HG02852 (cell line): ENCODE data around the gene APOB.

ENCODE experiments used
- ATAC-seq: cut with Tn5 transposase; IDR thresholded peaks from one replicate; pipeline ENCODE4 v1.9.1; 2021; ENCODE audit warnings: mild to moderate bottlenecking, moderate library complexity; ENCODE audit not compliant: unreplicated experiment

APOB gene

GRCh38 chr2:21006423-21007128, 37.3 kb downstream of the APOB start:
- ATAC-seq = no peak

DNA sequence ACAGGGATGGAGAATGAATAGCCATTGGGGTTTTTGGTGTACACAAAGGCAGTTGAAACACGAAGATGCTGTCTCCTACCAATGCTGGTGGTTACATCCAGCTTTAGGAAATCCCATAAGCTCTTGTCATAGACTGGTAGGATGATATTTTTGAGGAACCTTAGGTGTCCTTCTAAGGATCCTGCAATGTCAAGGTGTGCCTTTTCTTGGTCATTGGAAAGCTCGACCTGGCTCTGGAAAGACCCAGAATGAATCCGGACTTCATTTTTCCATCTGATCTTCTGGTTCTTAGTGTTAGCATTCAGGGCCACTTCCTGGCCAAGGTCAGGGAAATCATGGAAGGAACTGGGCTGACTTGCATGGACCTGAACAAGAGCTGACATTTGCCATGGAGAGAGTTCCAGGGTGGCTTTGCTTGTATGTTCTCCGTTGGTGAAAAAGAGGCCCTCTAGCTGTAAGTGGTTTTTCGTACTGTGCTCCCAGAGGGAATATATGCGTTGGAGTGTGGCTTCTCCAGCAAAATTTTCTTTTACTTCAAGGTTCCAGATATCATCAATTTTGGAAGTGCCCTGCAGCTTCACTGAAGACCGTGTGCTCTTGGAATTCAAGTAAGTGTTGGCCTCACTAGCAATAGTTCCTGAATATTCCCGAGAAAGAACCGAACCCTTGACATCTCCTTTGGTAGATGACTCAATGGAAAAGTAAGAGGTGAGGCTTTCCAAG, 38.0 kb downstream of the APOB start:
- ATAC-seq = no peak

- ATAC-seq = no peak
Measured at GRCh38 chr2:21005111-21005699, 38.7 kb downstream of the APOB start.

DNA sequence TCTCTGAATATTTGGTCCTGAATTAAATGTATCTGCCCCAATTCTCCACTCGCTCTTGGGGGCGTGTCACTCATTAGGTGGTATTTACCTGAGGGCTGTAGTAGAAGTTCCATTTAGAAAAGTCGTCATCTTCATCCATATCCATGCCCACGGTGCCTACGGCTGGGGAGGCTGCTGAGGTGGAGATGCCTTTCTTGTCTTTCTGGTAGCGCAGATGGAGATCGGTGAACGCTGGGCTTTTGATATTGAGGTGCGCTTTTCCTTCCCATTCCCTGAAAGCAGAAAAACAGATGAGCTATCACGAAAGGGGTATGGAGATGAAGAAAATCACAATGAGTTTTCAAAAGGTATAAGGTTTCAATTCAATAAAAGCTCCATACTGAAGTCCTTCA, 39.7 kb downstream of the APOB start:
- no peak for ATAC-seq

DNA sequence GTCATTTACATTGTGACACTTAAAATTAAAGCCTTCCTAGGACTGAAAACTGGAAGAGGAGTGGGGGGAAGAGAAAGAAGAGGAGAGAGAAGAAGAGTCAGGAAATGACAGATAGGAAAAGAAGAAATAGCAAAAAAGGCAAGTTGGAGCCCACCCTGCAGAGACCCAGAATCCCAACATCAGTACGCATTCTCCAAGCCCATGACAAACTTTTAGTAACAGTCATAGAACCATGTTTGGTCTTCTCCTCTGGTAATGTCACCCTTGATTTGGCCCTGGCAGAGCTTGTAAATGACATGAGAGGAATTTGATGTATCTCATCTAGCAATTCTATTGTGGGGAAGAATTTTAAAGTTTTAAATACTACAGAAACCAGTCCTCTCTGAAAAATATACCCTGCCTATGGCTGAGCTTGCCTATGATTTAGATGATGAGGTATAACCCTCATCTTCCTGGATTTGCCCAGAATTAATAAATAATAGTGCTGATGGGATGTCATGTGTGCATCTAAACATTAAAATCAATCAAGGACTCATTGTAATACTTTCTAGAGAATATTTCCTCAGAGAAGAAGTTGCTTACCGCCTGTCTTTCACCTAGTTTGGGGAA, 40.2 kb downstream of the APOB start:
- no peak for ATAC-seq

DNA sequence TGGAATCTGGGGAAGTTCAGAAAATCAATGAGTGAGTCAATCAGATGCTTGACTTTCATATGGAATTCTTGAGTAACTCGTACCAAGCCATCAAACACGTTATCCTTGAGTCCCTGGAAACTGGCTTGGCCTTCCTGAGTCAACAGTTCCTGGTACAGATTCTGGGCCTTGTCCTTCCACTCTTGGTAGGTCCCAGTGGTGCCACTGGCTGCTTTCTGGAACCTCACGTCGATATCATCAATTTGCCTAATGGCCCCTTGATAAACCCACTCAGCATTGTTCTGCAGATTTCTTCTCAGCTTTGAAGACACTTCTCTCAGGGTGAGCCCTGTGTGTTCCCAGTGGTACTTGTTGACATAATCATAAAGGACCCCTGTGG, 41.1 kb downstream of the APOB start:
- no peak for ATAC-seq

- no peak for ATAC-seq
Measured at GRCh38 chr2:21001988-21002813, 41.7 kb downstream of the APOB start.

GRCh38 chr2:21001225-21001946, 42.5 kb downstream of the APOB start:
- ATAC-seq = no peak

GRCh38 chr2:20999906-21000645, 43.8 kb downstream of the APOB start:
- no peak for ATAC-seq

DNA sequence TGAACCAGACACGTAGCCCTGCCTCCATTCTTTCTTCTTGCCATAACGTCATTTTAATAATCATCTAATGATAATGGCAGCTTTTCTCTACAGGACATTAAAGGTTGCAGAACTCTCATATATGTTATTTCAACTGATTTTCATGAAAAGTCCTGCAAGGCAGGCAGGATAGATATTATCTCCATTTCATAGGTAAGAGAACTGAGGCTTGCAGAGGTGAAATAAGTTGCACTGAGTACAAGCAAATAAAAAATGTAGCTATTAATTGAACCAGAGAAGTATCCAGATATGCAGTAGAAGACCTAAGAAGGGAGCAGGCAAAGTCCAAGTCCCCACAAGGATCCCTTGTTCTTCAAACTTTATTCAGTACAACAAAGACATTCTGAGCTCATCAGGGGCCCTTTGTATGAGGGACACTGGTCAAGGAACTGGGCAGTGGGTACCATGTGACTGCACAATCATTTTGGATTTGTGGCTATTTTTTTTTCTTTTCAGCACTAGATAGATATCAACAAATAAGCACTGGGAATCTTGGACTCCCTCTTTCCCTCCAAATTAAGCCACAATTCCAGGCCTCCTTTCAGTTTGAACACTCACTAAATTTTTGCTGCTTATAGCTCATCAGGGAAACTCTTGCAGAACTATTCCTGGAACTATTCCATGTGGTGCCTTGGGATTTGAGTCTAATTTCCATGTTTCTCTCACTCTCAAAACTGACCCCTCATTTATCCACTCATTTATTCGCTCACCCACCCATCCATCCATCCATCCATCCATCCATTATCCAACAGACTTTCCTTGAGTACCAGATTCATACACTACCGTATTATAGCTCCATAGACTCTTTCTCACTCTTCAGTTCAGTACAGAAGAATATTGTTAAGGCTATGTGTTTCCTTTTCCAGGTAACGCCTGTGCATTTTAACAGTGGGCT, 44.6 kb downstream of the APOB start:
- no peak for ATAC-seq

DNA sequence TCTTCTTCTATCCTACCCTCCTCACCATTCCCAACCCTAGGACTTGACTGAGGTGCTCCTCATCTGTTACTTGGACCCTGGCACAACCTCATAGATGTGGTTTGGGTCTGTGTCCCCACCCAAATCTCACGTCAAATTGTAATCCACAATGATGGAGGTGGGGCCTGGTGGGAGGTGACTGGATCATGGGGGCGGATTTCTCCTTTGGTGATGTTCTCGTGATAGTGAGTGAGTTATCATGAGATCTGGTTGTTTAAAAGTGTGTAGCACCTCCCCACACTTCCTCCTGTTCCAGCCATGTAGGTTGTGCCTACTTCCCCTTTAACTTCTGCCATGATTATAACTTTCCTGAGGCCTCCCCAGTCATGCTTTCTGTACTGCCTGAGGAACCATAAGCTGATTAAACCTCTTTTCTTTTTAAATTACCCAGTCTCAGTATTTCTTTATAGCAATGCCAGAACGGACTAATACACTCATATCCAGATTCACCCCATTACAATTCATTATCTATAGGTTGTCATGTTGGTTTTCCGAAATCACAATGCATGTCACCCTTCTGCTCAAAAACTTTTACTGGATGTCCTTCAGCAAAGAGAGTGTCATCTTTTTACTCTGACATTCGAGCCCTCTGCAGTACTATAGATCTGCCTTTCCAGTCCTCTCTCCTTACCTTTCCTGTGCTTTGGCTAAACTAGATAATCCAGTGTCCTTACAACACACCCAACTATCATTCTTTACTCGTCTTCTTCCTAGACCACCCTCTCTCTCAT, 45.7 kb downstream of the APOB start:
- ATAC-seq = no peak

- ATAC-seq = peak; percentile 80
Measured at GRCh38 chr2:20994130-20994529, 49.7 kb downstream of the APOB start.

DNA sequence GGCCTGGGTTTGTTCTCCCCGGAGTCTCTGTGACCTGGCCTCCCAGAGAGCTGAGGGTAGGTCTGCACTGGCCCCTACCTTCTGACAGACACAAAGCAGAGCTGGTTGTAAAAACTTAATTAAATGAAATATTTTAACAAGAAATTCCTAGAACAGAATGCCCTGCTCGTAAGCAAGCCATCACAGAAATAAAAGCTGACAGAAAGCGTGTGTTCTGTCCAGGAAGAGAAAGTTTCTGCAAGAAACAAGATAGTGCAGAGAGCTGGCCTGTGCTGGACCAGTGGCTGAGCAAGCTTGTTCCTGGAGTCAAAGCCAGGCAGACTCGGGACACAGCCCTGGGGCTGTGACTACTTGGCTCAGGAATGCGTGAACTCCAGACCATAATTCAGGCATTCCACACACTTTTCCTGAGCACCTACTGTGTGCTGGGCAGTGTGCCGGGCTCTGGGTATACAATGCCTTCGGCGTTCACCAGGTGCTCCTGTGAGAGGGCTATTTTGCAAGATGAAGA, 51.6 kb downstream of the APOB start:
- ATAC-seq = no peak

DNA sequence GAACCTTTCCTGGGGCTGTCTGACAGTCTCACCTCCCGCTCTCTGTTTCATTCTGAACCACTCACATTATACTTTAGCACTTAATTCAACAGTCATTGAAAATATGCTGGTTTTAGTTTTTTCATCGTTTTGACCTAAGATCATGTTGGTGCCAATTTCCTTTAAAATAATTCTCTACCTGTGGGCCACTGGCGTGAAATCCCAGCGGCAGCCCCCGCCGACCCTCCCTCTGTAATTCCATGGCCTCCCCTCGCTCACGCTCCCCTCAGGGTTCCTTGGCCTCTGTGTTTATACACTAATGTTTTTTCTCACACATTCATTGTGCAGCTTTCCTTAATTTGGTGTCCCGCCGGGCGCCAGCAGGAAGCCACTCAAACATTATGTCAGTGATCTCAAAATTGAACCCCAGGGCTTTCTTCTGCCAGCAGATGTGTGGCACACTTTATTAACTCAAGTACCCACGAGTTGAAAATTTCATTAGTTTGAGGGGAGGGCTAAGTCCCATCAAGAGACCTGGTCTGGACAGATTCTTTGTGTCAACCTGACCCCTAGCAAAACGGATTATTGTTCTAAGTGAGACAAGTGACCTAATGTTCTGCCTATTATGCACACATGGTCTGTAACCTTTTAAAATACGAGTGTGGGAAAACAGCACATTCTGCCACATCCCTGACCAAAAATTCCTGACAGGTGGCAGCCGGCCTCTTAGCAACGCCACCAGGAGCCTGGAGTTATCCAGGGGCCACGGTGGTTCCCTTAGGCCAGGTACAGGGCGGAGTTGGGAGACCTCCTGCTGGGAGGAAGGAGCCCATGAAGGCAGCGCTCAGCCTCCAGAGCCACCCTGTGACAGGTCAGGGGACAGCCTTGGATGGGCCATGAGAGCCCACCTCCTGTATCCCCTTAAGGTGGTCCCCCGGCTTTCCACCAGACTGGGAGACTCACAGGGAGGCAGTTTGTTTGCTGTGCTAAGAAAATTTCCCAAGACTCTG, 53.1 kb downstream of the APOB start:
- ATAC-seq = no peak

DNA sequence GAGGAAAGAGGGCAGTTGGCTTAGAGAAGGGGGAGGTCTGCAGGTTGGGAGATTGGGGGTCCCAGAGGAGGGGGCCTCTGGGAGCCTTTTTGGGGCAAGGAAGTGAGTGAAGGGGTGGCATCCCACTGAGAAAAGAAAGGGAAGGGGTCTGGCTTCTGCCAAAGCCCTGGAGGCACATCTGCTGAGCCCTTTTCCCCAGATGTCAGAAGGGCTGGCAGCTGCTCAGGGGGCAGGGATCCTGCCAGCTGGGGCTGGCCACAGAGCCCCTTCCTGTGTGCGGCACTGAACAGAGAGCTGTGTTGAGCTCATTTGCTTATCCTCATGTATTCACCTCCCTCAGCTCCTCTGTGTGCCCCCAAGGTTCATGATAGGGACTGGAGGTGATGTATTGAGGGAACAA, 54.5 kb downstream of the APOB start:
- no peak for ATAC-seq

- ATAC-seq = no peak
Measured at GRCh38 chr2:20988905-20989304, 55.0 kb downstream of the APOB start.
